Measurements from ENCODE around the gene IRAK1. TPM values are rescaled to one million over a fixed set of nuclear protein-coding genes. Genes with fewer than 3 reads are reported as not detected.

IRAK1 gene
- total RNA-seq, 4 donors from 2014 or later = 36.4 to 53.1 (median 42.8) TPM

- DNase-seq = no peak
- H3K4me1 ChIP-seq = peaks cover 22 to 25% of the 10 kb centered on the region in 2 donors
- H3K4me3 ChIP-seq (replicated peaks in 1 of 3) = no peak overlapping the region
Observed at GRCh38 chrX:154056770-154057241, 37.1 kb upstream of the IRAK1 start.

GRCh38 chrX:154051201-154051810 lies 31.6 kb upstream of the IRAK1 start:
- peak; percentile 77 to 81 for DNase-seq
- 33 to 35% methylated on average over 6 to 8 of the region's 8 CpGs for WGBS, 2 donors
- Histone ChIP-seq H3K4me1 (peaks cover 33 to 40% of the 10 kb centered on the region in 2 donors), H3K27me3 (no peaks in the 10 kb centered on the region), H3K4me3 (replicated peaks in 1 of 3) (no peak overlapping the region), H3K27ac (no peak overlapping the region), H3K9me3 (no peaks in the 10 kb centered on the region), H3K36me3 (no peaks in the 10 kb centered on the region)
- intact Hi-C loops (cut with DNase I) = loop anchor here (5.0 kb wide), 1 partner anchor 39 kb away; no protein-coding TSS in a partner anchor
- TF ChIP-seq CTCF (IDR thresholded peaks at IDR 0.05) (peak; percentile 32 to 61 (median 52)), POLR2A (IDR thresholded peaks at IDR 0.05) (peak in 1 of 2 donors; percentile 3)

More at GRCh38 chrX:154056770-154057241, 37.1 kb upstream of the IRAK1 start:
- Histone ChIP-seq H3K27me3 (no peaks in the 10 kb centered on the region), H3K9me3 (no peaks in the 10 kb centered on the region), H3K27ac (no peak overlapping the region), H3K36me3 (no peaks in the 10 kb centered on the region)
- TF ChIP-seq CTCF (IDR thresholded peaks at IDR 0.05) (no peak), POLR2A (IDR thresholded peaks at IDR 0.05) (no peak)
- 75 to 77% methylated on average over 6 to 8 of the region's 8 CpGs for WGBS, 2 donors
- intact Hi-C loops (cut with DNase I) = no loop called here

- no peaks in the 10 kb centered on the region for H3K27me3 ChIP-seq
- peak overlapping the region in 1 of 3 donors; percentile 28 for H3K27ac ChIP-seq
- whole genome bisulfite sequencing, 2 donors = 71% methylated on average over 6 to 7 of the region's 7 CpGs
- TF ChIP-seq CTCF (IDR thresholded peaks at IDR 0.05) (no peak), POLR2A (IDR thresholded peaks at IDR 0.05) (no peak)
- no peak for DNase-seq
- no peak overlapping the region for H3K4me3 ChIP-seq (replicated peaks in 1 of 3)
- H3K4me1 ChIP-seq = peaks cover 33 to 45% of the 10 kb centered on the region in 2 donors
- intact Hi-C loops (cut with DNase I) = loop anchor here (5.0 kb wide), 1 partner anchor 38 kb away; no protein-coding TSS in a partner anchor
- H3K9me3 ChIP-seq = no peaks in the 10 kb centered on the region
- H3K36me3 ChIP-seq = no peaks in the 10 kb centered on the region
Observed at GRCh38 chrX:154050113-154050495, 30.4 kb upstream of the IRAK1 start.

- DNase-seq = no peak
- H3K27me3 ChIP-seq = no peaks in the 10 kb centered on the region
- no peak overlapping the region for H3K4me3 ChIP-seq (replicated peaks in 1 of 3)
- no peaks in the 10 kb centered on the region for H3K36me3 ChIP-seq
- no peaks in the 10 kb centered on the region for H3K9me3 ChIP-seq
- H3K27ac ChIP-seq = peak overlapping the region in 1 of 3 donors; percentile 28
- WGBS, 2 donors = 42 to 78% methylated on average over 4 to 6 of the region's 13 CpGs
- TF ChIP-seq POLR2A (IDR thresholded peaks at IDR 0.05) (no peak), CTCF (IDR thresholded peaks at IDR 0.05) (no peak)
- intact Hi-C loops (cut with DNase I) = loop anchor here (5.0 kb wide), 1 partner anchor 37 kb away; no protein-coding TSS in a partner anchor
- peaks cover 33 to 47% of the 10 kb centered on the region in 2 donors for H3K4me1 ChIP-seq
Observed at GRCh38 chrX:154049209-154050112, 29.8 kb upstream of the IRAK1 start.
